HUES64 (cell line): ENCODE data around the gene ANAPC13.

Source experiments
- H3K27ac ChIP-seq: 2 replicates; pipeline ENCODE4 v1.7.0; 2013; ENCODE audit warnings: low read depth, low read length, inconsistent platforms
- H3K27me3 ChIP-seq: 2 replicates; pipeline ENCODE4 v1.6.1; 2013; ENCODE audit warnings: mild to moderate bottlenecking, low read length; ENCODE audit not compliant: insufficient read depth
- H3K36me3 ChIP-seq: 2 replicates; pipeline ENCODE4 v1.6.1; 2013; ENCODE audit warnings: mild to moderate bottlenecking, low read length; ENCODE audit not compliant: insufficient read depth
- H3K4me1 ChIP-seq: 2 replicates; pipeline ENCODE4 v1.6.1; 2013; ENCODE audit warnings: mild to moderate bottlenecking, low read length, moderate library complexity; ENCODE audit not compliant: insufficient read depth
- H3K4me3 ChIP-seq: 2 replicates; pipeline ENCODE4 v1.5.1; 2013; ENCODE audit warnings: mild to moderate bottlenecking, low read length, moderate library complexity
- H3K9ac ChIP-seq: 2 replicates; pipeline ENCODE4 v1.6.1; 2013; ENCODE audit warnings: mild to moderate bottlenecking, low read depth, low read length
- H3K9me3 ChIP-seq: 2 replicates; pipeline ENCODE4 v1.6.1; 2013; ENCODE audit warnings: low read depth, low read length; ENCODE audit not compliant: insufficient read depth
- WGBS: fragments of 150-250, 120-280 bp; methylation state at CpG from one replicate; pipeline ENCODE4 v1.1.7; 2013; ENCODE audit warnings: missing lambda C conversion rate; 5-methylcytosine and 5-hydroxymethylcytosine counted together

ANAPC13 gene

DNA sequence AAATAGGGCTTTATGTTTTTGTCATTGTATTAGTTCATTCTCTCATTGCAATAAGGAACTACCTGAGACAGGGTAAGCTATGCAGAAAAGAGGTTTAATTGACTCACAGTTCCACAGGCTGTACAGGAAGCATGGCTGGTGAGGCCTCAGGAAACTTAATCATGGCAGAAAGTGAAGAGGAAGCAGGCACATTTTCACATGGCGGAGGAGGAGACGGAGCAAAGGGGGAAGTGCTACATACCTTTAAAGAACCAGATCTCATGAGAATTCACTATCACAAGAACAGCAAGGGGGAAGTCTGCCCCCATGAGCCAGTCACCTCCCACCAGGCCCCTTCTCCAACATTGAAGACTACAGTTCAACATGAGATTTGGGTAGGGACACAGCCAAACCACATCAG is 25.7 kb upstream of the ANAPC13 start:
- Histone ChIP-seq H3K27ac (no peak overlapping the region), H3K4me3 (no peak overlapping the region), H3K9ac (no peak overlapping the region), H3K27me3 (no peaks in the 10 kb centered on the region), H3K36me3 (peaks cover 14% of the 10 kb centered on the region; the same call in 1 of the 2 replicates), H3K9me3 (no peaks in the 10 kb centered on the region), H3K4me1 (no peaks in the 10 kb centered on the region)
- 89% methylated on average over 2 of the region's 2 CpGs for WGBS

DNA sequence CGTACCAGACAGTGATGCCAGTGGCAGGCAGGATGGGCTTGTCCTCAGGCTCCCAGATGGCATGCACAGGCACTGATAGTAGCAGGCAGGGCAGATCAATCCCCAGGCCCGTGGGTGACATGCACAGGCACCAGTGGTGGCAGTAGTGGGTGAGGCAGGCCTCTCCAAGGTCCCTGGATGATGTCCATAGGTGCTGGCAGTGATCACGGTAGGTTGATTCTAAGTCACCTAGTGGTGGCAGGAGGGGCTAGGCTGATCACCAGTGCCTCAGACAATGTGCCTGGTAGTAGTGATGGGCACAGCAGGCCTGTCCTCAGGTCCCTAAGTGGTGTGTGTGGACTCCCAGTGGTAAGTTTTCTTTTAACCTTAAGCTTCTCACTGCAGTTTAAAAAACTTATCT is 19.7 kb upstream of the ANAPC13 start:
- no peak overlapping the region for H3K9ac ChIP-seq
- H3K4me3 ChIP-seq = no peak overlapping the region
- 62% methylated on average over 3 of the region's 3 CpGs for WGBS
- no peaks in the 10 kb centered on the region for H3K27me3 ChIP-seq
- peaks cover 14% of the 10 kb centered on the region; the same call in 1 of the 2 replicates for H3K36me3 ChIP-seq
- no peak overlapping the region for H3K27ac ChIP-seq
- no peaks in the 10 kb centered on the region for H3K4me1 ChIP-seq
- H3K9me3 ChIP-seq = no peaks in the 10 kb centered on the region

DNA sequence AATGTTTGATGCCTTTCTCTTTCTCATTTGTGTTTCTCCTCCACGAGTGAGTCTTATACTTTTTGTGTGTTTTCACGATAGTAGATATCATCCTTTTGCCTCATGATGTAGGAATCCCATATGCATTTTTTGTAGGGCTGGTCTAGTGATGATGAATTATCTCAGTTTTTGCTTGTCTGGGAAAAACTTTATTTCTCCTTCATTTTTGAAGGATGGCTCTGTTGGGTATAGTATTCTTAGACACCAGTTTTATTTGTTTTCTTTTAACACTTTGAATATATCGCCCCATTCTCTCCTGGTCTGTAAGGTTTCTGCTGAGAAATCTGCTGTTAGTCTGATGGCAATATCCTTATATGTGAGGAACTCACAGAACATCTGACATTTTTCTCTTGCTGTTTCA is 18.3 kb upstream of the ANAPC13 start:
- H3K9me3 ChIP-seq = no peaks in the 10 kb centered on the region
- no peak overlapping the region for H3K27ac ChIP-seq
- peaks cover 14% of the 10 kb centered on the region; the same call in 1 of the 2 replicates for H3K36me3 ChIP-seq
- no peaks in the 10 kb centered on the region for H3K4me1 ChIP-seq
- WGBS = 71% methylated on average over 3 of the region's 3 CpGs
- H3K27me3 ChIP-seq = no peaks in the 10 kb centered on the region
- no peak overlapping the region for H3K4me3 ChIP-seq
- no peak overlapping the region for H3K9ac ChIP-seq

DNA sequence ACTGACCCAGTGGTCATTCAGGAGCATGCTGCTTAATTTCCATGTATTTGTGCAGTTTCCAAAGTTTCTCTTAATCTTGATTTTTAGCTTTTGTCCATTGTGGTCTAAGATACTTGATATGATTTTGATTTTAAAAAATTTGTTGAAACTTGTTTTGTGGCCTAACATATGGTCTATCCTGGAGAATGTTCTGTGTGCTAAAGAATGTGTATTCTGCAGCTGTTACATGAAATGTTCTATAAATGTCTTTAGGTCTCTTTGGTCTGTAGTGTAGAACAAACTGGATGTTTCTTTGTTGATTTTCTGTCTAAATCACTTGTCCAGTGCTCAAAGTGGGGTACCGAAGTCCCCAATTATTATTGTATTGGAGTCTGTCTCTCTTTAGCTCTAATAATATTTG is 17.5 kb upstream of the ANAPC13 start:
- H3K27me3 ChIP-seq = no peaks in the 10 kb centered on the region
- no peaks in the 10 kb centered on the region for H3K9me3 ChIP-seq
- H3K36me3 ChIP-seq = peaks cover 12% of the 10 kb centered on the region; the same call in 1 of the 2 replicates
- no peaks in the 10 kb centered on the region for H3K4me1 ChIP-seq
- no CpG with 5 or more reads among the region's 1 CpG for WGBS
- no peak overlapping the region for H3K9ac ChIP-seq
- H3K4me3 ChIP-seq = no peak overlapping the region
- no peak overlapping the region for H3K27ac ChIP-seq

DNA sequence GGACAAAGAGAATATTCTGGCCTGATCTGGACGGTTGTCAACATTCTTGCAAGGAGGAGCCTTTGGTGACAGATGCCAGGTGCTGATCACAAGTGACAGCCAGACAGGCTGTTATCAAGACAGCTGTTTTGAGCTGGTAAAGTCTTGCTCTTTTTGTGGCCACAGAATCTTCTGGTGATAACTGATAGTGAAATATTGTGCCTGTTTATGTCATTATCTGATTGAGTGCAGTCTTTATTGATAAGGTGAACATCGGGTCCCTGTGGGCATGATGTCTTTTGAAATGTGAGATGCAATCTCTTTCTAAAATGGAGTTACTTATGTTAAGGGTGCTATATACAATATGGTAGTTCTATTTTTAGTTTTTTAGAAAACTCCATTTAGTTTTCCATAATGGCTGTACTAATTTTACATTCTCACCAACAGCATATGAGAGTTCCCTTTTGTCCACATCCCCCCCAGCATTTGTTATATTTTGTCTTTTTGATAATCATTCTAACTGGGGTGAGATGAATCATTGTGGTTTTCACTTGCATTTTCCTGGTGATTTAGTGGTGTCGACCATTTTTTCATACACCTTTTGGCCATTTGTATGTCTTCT is 10.8 kb upstream of the ANAPC13 start:
- no peak overlapping the region for H3K4me3 ChIP-seq
- no peaks in the 10 kb centered on the region for H3K4me1 ChIP-seq
- peaks cover 13% of the 10 kb centered on the region for H3K36me3 ChIP-seq
- no peaks in the 10 kb centered on the region for H3K27me3 ChIP-seq
- H3K9ac ChIP-seq = no peak overlapping the region
- WGBS = 80% methylated on average over 3 of the region's 3 CpGs
- H3K27ac ChIP-seq = no peak overlapping the region
- no peaks in the 10 kb centered on the region for H3K9me3 ChIP-seq

DNA sequence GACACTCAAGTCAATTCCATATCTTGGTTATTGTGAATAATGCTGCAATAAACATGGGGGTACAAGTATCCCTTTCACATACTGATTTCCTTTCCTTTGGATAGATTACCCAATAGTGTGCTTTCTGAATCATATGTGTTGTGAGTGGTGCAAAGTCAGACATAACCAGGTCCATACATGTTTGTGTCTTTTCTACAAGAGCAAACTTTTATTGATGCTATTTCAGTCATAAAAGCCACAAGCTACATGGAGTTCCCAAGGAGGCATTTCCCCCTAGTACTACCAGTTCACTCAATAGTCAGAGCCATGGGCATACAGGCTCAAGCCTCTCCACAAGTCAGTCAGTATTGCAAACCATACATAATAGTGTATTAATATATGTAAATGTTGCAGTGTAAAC is 10.2 kb upstream of the ANAPC13 start:
- H3K4me1 ChIP-seq = no peaks in the 10 kb centered on the region
- peaks cover 13% of the 10 kb centered on the region for H3K36me3 ChIP-seq
- H3K9ac ChIP-seq = no peak overlapping the region
- no peak overlapping the region for H3K4me3 ChIP-seq
- H3K9me3 ChIP-seq = no peaks in the 10 kb centered on the region
- no peak overlapping the region for H3K27ac ChIP-seq
- no peaks in the 10 kb centered on the region for H3K27me3 ChIP-seq

DNA sequence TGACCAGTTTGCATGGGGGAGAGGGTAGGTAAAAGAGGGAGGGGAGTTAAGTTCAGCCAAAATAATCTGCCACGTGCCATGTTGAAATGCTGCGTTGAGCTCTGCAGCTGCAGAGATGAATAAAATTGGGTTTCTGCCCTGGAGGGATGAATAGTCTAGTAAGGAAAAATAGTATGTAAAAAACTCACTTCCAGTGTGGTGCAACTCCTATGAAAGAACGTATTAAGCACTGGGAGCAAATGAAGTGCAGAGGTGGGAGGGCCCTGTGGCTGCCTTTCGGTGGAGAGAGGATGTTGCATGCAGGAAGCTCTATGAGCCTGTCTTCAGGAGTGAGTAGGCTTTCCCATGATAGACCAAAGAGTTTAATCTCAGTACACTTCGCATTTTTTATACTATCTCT is 8.7 kb upstream of the ANAPC13 start:
- WGBS = 93% methylated on average over 5 of the region's 5 CpGs

DNA sequence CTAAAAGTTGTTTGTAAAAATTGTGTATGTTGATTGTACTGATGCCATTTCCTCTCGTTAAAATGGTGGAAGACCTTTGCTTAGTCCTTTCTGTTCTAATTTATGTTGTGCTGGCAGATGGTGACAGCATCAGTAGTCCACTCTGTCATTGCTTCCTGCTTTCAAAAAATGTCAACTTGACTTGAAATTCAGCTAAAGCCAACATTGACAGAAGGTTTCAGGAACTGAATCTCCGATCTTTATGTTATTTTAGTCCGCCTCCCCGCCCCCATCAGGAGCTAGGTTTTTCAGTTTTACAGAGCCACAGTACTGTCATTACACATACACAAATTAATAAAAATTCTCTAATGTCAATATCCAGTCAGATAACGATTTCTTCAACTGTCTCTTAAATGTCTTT is 1.6 kb upstream of the ANAPC13 start:
- Histone ChIP-seq H3K4me1 (peaks cover 15% of the 10 kb centered on the region), H3K9ac (peak overlapping the region; percentile 97; the same call in 1 of the 2 replicates), H3K27me3 (no peaks in the 10 kb centered on the region), H3K4me3 (peak overlapping the region; percentile 99), H3K9me3 (no peaks in the 10 kb centered on the region), H3K27ac (no peak overlapping the region), H3K36me3 (peaks cover 9% of the 10 kb centered on the region)
- WGBS = 86% methylated on average over 5 of the region's 5 CpGs

More for the DNA sequence above, 8.7 kb upstream of the ANAPC13 start:
- Histone ChIP-seq H3K36me3 (peaks cover 13% of the 10 kb centered on the region), H3K27me3 (no peaks in the 10 kb centered on the region), H3K9ac (no peak overlapping the region), H3K4me1 (no peaks in the 10 kb centered on the region), H3K27ac (no peak overlapping the region), H3K4me3 (no peak overlapping the region), H3K9me3 (no peaks in the 10 kb centered on the region)

DNA sequence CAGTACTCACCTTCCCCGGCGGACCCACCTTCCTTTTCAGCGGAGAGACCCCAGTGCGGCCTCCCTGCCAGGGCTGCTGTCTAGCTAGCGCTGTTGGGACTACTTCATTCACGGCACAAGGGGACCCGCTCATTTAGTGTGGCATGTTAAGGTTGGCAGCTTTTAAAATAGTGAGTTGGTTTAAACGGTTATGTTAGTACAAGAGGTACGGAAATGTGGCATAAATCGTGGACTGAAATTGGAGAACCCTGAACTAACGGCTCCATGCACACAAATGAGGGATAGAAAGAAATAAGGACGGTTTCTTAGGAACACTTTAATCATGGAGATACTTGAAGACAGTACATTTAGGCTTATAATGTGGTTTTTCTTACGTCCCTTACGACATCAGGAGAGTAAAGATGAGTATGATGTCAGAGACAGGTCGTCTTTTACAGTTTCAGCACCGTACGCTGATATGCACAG is 824 bp upstream of the ANAPC13 start:
- peak overlapping the region; percentile 99 for H3K4me3 ChIP-seq
- H3K9ac ChIP-seq = peak overlapping the region; percentile 97
- H3K4me1 ChIP-seq = peaks cover 15% of the 10 kb centered on the region
- peaks cover 17% of the 10 kb centered on the region for H3K36me3 ChIP-seq
- 13% methylated on average over 17 of the region's 17 CpGs for WGBS
- peak overlapping the region; percentile 95 for H3K27ac ChIP-seq
- no peaks in the 10 kb centered on the region for H3K9me3 ChIP-seq
- H3K27me3 ChIP-seq = no peaks in the 10 kb centered on the region

DNA sequence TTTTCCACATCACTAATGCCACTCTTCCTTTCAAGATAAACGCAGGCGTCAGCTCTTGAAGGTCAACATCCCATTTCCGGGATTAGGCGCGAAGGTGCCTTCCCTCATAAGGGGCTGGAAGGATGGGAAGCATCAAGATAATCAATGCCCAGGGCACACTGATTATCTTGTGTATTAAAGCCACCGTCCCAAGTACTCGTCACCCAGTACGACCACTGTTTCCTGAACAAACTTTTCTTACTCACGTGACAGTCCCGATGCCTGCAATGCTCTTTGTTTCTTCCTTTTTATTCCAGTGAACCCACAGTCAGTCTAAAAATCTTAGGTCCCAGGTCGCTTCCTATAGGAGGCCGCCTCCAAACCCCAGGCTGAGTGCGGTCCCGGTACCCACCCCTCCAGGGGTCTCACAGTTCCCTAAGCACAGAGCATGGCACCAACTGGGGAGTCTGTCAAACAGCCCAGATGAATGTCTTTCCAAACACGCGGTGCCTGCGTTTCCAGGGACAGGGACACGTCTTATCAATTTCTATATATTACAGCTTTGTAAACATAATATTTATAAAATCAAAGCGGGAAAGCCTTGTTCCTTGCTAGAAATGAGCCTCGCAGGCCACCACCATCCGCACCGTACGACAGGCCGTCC is 589 bp downstream of the ANAPC13 start:
- Histone ChIP-seq H3K9ac (peak overlapping the region; percentile 97), H3K4me1 (peaks cover 15% of the 10 kb centered on the region), H3K9me3 (no peaks in the 10 kb centered on the region), H3K4me3 (peak overlapping the region; percentile 99), H3K27ac (peak overlapping the region; percentile 95), H3K27me3 (no peaks in the 10 kb centered on the region), H3K36me3 (peaks cover 31% of the 10 kb centered on the region)
- 8% methylated on average over 23 of the region's 24 CpGs for WGBS

DNA sequence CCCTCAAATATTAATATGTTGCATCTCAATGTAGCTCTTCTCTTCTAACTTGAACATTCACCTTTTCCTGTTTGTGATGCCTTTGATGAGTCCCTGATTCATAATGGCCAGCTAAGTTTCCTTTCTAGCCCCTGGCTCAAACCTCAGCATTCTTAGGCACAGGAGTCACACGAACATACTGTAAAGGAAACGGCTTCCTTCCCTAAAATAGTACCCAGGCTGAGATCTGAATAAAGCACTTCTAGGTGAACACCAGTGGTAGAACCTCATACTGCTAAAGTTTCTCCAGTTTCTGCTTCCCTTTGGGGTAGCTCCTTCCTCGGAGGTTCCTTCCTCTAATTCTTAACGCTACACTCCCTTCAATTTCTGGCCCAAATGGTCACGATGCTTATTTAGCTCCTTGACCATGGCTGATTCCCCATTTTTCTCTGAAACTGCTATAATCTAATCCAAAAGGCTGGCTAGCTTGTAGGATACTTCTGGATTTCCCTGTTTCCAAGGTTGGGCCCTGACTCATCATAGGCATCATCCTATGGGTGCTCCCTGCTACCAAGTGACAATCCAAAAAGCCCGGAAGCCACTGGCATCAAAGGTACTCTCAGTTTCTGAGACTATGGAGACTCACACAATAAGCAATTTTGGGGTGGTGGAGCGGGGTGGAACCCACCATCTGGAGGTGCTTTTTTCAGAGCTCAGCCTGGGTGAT is 2.4 kb downstream of the ANAPC13 start:
- Histone ChIP-seq H3K9ac (no peak overlapping the region), H3K4me3 (no peak overlapping the region), H3K9me3 (no peaks in the 10 kb centered on the region), H3K27ac (no peak overlapping the region), H3K27me3 (no peaks in the 10 kb centered on the region), H3K36me3 (peaks cover 46% of the 10 kb centered on the region), H3K4me1 (peaks cover 15% of the 10 kb centered on the region)
- WGBS = 94% methylated on average over 7 of the region's 7 CpGs
